HEK293 (cell line): Measurements from ENCODE around the gene MYH16.
A peak's percentile ranks its signal among the peaks of the same experiment; 100 is the strongest.

ENCODE experiments used
- CTCF ChIA-PET: fragments of 350-600 bp; formaldehyde crosslinking; extraction: SDS; loops from one replicate; lab custom pipeline; 2021; ENCODE audit warnings: antibody characterized with exemption; lab: Yijun Ruan, JAX
- POLR2A ChIA-PET: fragments of 300-600 bp; formaldehyde crosslinking; extraction: SDS; loops from one replicate; lab custom pipeline; 2020; ENCODE audit warnings: antibody characterized with exemption, inconsistent platforms; lab: Yijun Ruan, JAX
- H3K27ac ChIP-seq: fragments of 200-500 bp; sonication (Bioruptor generic); 2 replicates; pipeline ENCODE4 v1.5.1; 2014; ENCODE audit warnings: low read depth, low read length, control low read depth, inconsistent platforms; ENCODE audit errors: extremely low read depth
- H3K36me3 ChIP-seq, 2 experiments: fragments of 200-500 bp in 1 of 2; sonication (Bioruptor generic) in 1 of 2; 1 replicate in 1 of 2; 2 replicates in 1 of 2; pipeline ENCODE4 v1.5.1; 2014 to 2017; ENCODE audit warnings: inconsistent platforms in 2 of 2, low read length in 2 of 2; ENCODE audit not compliant: control insufficient read depth in 2 of 2, insufficient read depth in 1 of 2
- H3K4me1 ChIP-seq: fragments of 200-500 bp; sonication (Bioruptor generic); 2 replicates; pipeline ENCODE4 v1.5.1; 2014; ENCODE audit warnings: mild to moderate bottlenecking, low read length, inconsistent platforms; ENCODE audit not compliant: control insufficient read depth, insufficient read depth
- H3K4me3 ChIP-seq: 2 replicates; pipeline ENCODE4 v1.5.1; 2011; ENCODE audit warnings: low read depth, mild to moderate bottlenecking, control low read depth, low read length, moderate library complexity
- H3K9me3 ChIP-seq: fragments of 200-500 bp; sonication (Bioruptor generic); 2 replicates; pipeline ENCODE4 v1.5.1; 2014; ENCODE audit warnings: low read depth, low read length, inconsistent platforms; ENCODE audit not compliant: control insufficient read depth, insufficient read depth
- GLIS2 ChIP-seq: fragments of 450-650 bp; formaldehyde crosslinking; IDR thresholded peaks from 2 replicates; pipeline ENCODE4 v1.5.1; 2016; ENCODE audit warnings: missing biosample characterization, missing genetic modification characterization
- KLF10 ChIP-seq: fragments of 450-650 bp; IDR thresholded peaks from 2 replicates; pipeline ENCODE4 v1.5.1; 2018; ENCODE audit warnings: missing biosample characterization, mild to moderate bottlenecking, missing genetic modification characterization
- KLF9 ChIP-seq: fragments of 450-650 bp; formaldehyde crosslinking; IDR thresholded peaks from 2 replicates; pipeline ENCODE4 v1.5.1; 2016; ENCODE audit warnings: missing biosample characterization, missing genetic modification characterization, low read depth
- SCRT1 ChIP-seq: fragments of 450-650 bp; formaldehyde crosslinking; IDR thresholded peaks from 2 replicates; pipeline ENCODE4 v1.5.1; 2016; ENCODE audit warnings: missing biosample characterization, missing genetic modification characterization, borderline replicate concordance
- SCRT2 ChIP-seq: fragments of 450-650 bp; formaldehyde crosslinking; IDR thresholded peaks from 2 replicates; pipeline ENCODE4 v1.5.1; 2016; ENCODE audit warnings: missing biosample characterization, missing genetic modification characterization
- YY2 ChIP-seq: fragments of 450-650 bp; formaldehyde crosslinking; IDR thresholded peaks from 2 replicates; pipeline ENCODE4 v1.5.1; 2016; ENCODE audit warnings: missing biosample characterization, missing genetic modification characterization
- ZBTB20 ChIP-seq: fragments of 450-650 bp; formaldehyde crosslinking; IDR thresholded peaks from 2 replicates; pipeline ENCODE4 v1.5.1; 2016; ENCODE audit warnings: missing biosample characterization, missing genetic modification characterization
- ZBTB48 ChIP-seq: fragments of 450-650 bp; formaldehyde crosslinking; IDR thresholded peaks from 2 replicates; pipeline ENCODE4 v1.5.1; 2016; ENCODE audit warnings: missing biosample characterization, missing genetic modification characterization
- ZBTB8A ChIP-seq: fragments of 450-650 bp; formaldehyde crosslinking; IDR thresholded peaks from 2 replicates; pipeline ENCODE4 v1.5.1; 2016; ENCODE audit warnings: missing biosample characterization, missing genetic modification characterization
- ZFHX2 ChIP-seq: fragments of 450-650 bp; formaldehyde crosslinking; conservative IDR thresholded peaks from 2 replicates; pipeline ENCODE4 v1.5.1; 2016; ENCODE audit warnings: missing biosample characterization, missing genetic modification characterization
- ZNF292 ChIP-seq: fragments of 450-650 bp; formaldehyde crosslinking; IDR thresholded peaks from 2 replicates; pipeline ENCODE4 v1.5.1; 2016; ENCODE audit warnings: low read depth, missing biosample characterization, missing genetic modification characterization, borderline replicate concordance
- ZNF324 ChIP-seq: fragments of 450-650 bp; formaldehyde crosslinking; IDR thresholded peaks from 2 replicates; pipeline ENCODE4 v1.5.1; 2016; ENCODE audit warnings: missing biosample characterization, missing genetic modification characterization
- ZNF335 ChIP-seq: fragments of 450-650 bp; formaldehyde crosslinking; conservative IDR thresholded peaks from 2 replicates; pipeline ENCODE4 v1.5.1; 2016; ENCODE audit warnings: missing biosample characterization, missing genetic modification characterization
- ZNF596 ChIP-seq: fragments of 450-650 bp; IDR thresholded peaks from 2 replicates; pipeline ENCODE4 v1.5.0; 2018; ENCODE audit warnings: missing biosample characterization, mild to moderate bottlenecking, missing genetic modification characterization, moderate library complexity
- ZNF610 ChIP-seq: fragments of 450-650 bp; formaldehyde crosslinking; IDR thresholded peaks from 2 replicates; pipeline ENCODE4 v1.5.1; 2016; ENCODE audit warnings: missing biosample characterization, missing genetic modification characterization, borderline replicate concordance
- ZNF747 ChIP-seq: fragments of 450-650 bp; formaldehyde crosslinking; IDR thresholded peaks from 2 replicates; pipeline ENCODE4 v1.5.1; 2016; ENCODE audit warnings: missing biosample characterization, missing genetic modification characterization
- ZNF777 ChIP-seq: fragments of 450-650 bp; formaldehyde crosslinking; IDR thresholded peaks from 2 replicates; pipeline ENCODE4 v1.5.1; 2017; ENCODE audit warnings: missing biosample characterization, missing genetic modification characterization, borderline replicate concordance
- ZNF792 ChIP-seq: fragments of 450-650 bp; formaldehyde crosslinking; IDR thresholded peaks from 2 replicates; pipeline ENCODE4 v1.5.1; 2016; ENCODE audit warnings: missing biosample characterization, missing genetic modification characterization
- TF ChIP-seq, protein P1 (sequence below): fragments of 450-650 bp; formaldehyde crosslinking; IDR thresholded peaks from 2 replicates; pipeline ENCODE4 v1.5.1; 2016; ENCODE audit warnings: missing biosample characterization, missing genetic modification characterization
- TF ChIP-seq, protein P2 (sequence below): fragments of 450-650 bp; formaldehyde crosslinking; IDR thresholded peaks from 2 replicates; pipeline ENCODE4 v1.5.1; 2016; ENCODE audit warnings: missing biosample characterization, missing genetic modification characterization
- TF ChIP-seq, protein P3 (sequence below): fragments of 450-650 bp; formaldehyde crosslinking; IDR thresholded peaks from 2 replicates; pipeline ENCODE4 v1.5.1; 2016; ENCODE audit warnings: missing biosample characterization, missing genetic modification characterization
- TF ChIP-seq, protein P4 (sequence below): fragments of 450-650 bp; formaldehyde crosslinking; IDR thresholded peaks from 2 replicates; pipeline ENCODE4 v1.5.1; 2016; ENCODE audit warnings: missing biosample characterization, missing genetic modification characterization
- TF ChIP-seq, protein P5 (sequence below): fragments of 450-650 bp; formaldehyde crosslinking; IDR thresholded peaks from 2 replicates; pipeline ENCODE4 v1.5.1; 2017; ENCODE audit warnings: missing biosample characterization, mild to moderate bottlenecking, missing genetic modification characterization, moderate library complexity

The MYH16 gene

DNA sequence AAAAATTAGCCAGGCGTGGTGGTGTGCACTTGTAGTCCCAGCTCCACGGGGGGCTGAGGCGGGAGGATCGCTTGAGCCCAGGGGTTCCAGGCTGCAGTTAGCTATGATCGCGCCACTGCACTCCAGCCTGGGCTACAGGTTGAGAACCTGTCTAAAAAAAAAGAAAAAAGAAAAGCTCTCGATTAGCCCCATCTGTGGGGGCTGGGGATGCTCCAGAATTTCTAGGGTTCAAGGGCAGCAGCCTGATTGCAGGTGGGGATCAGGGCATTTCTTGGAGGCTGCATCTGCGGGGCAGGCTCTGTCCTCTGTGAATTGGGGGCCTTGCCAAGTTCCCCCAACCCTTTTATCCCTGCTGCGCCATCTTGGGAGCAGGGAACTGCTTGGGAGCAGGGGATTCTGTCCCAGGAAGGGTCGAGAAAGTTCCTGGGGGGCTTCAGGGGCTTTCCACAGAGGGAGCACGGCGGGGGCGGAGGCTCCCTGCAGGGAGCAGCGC, 52.4 kb downstream of the MYH16 start:
- CTCF ChIA-PET: interaction anchor here (0.7 to 1.1 kb wide), 4 partner anchors 12 to 270 kb away, joined by 3 read pairs; no protein-coding TSS in a partner anchor
- POLR2A ChIA-PET: interaction anchor here (0.6 to 1.8 kb wide), 9 partner anchors 8 to 187 kb away, joined by 3 to 7 read pairs (median 4); partner anchors contain the start of genes BUD31 and PDAP1
- peak overlapping the region; percentile 79; the same call in 1 of the 2 replicates for H3K27ac ChIP-seq

DNA sequence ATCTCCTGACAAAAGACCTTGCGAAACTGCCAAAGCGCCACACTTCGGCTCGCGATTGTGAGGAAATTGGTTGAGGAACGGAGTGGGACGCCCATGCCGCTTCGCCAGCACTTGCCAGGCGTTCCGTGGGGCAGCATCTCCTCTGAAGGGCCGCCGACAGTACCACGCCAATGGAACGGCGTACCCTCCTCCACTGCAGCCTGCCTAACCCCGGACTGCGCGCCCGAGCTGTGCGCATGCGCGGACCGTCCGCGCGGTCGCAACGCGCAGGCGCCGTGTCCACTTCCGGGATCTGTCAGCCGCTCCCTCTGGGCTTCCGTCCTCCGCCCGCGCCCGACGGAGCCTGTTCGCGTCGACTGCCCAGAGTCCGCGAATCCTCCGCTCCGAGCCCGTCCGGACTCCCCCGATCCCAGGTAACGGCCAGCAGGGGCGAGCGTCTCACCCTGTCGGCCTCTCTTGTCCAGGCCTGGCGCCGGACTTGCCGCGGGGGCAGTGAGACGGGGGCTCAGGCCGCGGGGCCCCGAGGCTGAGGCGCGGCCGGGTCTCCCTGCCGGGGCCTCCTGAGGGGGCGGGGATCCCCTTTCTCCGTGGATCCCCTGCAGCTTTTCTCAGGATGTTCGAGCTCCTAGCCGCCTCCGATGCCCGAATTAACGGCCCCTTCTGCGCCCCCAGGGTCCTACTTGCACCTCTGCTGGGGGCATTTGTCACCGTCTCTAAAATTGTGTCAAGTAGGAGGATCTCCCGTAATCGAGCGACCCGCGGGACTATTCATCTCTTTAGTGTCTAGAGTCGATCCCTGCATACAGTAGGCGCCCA, 53.2 kb downstream of the MYH16 start, which contains the start of gene ARPC1A:
ARPC1A (plus strand) TSS at position 307 of the 816 bp plus-strand sequence. CDS start 7,456 bp downstream, outside the sequence.
- Histone ChIP-seq H3K9me3 (no peaks in the 10 kb centered on the region), H3K4me3 (peak within 1 kb of the TSS; percentile 76), H3K27ac (peak within 1 kb of the TSS; percentile 79), H3K36me3 (peaks cover 0 to 6% of the 10 kb centered on the region in 2 experiments; a peak in 2 of 3 replicates), H3K4me1 (peaks cover 4% of the 10 kb centered on the region; the same call in 1 of the 2 replicates)
- ChIA-PET CTCF (interaction anchor here (0.7 to 1.3 kb wide), 5 partner anchors 12 to 110 kb away, joined by 3 read pairs; no protein-coding TSS in a partner anchor), POLR2A (interaction anchor here (0.6 to 1.8 kb wide), 11 partner anchors 9 to 446 kb away, joined by 3 to 7 read pairs (median 4); partner anchors contain the start of genes BUD31 and PDAP1)
- TF ChIP-seq KLF9 (tag by site-specific recombination): peak; percentile 72
- peak; percentile 99 for TF ChIP-seq ZNF335 (tag by site-specific recombination)
- TF ChIP-seq ZNF610 (tag by site-specific recombination): peak; percentile 99
- TF ChIP-seq, protein P1, sequence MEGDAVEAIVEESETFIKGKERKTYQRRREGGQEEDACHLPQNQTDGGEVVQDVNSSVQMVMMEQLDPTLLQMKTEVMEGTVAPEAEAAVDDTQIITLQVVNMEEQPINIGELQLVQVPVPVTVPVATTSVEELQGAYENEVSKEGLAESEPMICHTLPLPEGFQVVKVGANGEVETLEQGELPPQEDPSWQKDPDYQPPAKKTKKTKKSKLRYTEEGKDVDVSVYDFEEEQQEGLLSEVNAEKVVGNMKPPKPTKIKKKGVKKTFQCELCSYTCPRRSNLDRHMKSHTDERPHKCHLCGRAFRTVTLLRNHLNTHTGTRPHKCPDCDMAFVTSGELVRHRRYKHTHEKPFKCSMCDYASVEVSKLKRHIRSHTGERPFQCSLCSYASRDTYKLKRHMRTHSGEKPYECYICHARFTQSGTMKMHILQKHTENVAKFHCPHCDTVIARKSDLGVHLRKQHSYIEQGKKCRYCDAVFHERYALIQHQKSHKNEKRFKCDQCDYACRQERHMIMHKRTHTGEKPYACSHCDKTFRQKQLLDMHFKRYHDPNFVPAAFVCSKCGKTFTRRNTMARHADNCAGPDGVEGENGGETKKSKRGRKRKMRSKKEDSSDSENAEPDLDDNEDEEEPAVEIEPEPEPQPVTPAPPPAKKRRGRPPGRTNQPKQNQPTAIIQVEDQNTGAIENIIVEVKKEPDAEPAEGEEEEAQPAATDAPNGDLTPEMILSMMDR (tag by site-specific recombination): peak; percentile 63
- peak; percentile 63 for TF ChIP-seq GLIS2 (tag by site-specific recombination)
- TF ChIP-seq, protein P2, sequence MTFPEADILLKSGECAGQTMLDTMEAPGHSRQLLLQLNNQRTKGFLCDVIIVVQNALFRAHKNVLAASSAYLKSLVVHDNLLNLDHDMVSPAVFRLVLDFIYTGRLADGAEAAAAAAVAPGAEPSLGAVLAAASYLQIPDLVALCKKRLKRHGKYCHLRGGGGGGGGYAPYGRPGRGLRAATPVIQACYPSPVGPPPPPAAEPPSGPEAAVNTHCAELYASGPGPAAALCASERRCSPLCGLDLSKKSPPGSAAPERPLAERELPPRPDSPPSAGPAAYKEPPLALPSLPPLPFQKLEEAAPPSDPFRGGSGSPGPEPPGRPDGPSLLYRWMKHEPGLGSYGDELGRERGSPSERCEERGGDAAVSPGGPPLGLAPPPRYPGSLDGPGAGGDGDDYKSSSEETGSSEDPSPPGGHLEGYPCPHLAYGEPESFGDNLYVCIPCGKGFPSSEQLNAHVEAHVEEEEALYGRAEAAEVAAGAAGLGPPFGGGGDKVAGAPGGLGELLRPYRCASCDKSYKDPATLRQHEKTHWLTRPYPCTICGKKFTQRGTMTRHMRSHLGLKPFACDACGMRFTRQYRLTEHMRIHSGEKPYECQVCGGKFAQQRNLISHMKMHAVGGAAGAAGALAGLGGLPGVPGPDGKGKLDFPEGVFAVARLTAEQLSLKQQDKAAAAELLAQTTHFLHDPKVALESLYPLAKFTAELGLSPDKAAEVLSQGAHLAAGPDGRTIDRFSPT (tag by site-specific recombination): peak; percentile 33; the same call in 1 of the 2 replicates
- TF ChIP-seq, protein P3, sequence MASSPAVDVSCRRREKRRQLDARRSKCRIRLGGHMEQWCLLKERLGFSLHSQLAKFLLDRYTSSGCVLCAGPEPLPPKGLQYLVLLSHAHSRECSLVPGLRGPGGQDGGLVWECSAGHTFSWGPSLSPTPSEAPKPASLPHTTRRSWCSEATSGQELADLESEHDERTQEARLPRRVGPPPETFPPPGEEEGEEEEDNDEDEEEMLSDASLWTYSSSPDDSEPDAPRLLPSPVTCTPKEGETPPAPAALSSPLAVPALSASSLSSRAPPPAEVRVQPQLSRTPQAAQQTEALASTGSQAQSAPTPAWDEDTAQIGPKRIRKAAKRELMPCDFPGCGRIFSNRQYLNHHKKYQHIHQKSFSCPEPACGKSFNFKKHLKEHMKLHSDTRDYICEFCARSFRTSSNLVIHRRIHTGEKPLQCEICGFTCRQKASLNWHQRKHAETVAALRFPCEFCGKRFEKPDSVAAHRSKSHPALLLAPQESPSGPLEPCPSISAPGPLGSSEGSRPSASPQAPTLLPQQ (tag by site-specific recombination): 0 out of 2 replicates have a peak, but pooled peaks have one; percentile 45
- TF ChIP-seq YY2 (tag by site-specific recombination): no peak
- no peak for TF ChIP-seq ZNF292
- TF ChIP-seq ZNF324: 0 out of 2 replicates have a peak, but pooled peaks have one; percentile 48
- peak; percentile 77; the same call in 1 of the 2 replicates for TF ChIP-seq ZNF792 (tag by site-specific recombination)
- peak; percentile 86 for TF ChIP-seq ZBTB8A (tag by site-specific recombination)
- peak; percentile 93 for TF ChIP-seq ZBTB20 (tag by site-specific recombination)
- 0 out of 2 replicates have a peak, but pooled peaks have one; percentile 92 for TF ChIP-seq ZNF777
- peak; percentile 16; the same call in 1 of the 2 replicates for TF ChIP-seq KLF10 (tag by site-specific recombination)
- TF ChIP-seq, protein P4, sequence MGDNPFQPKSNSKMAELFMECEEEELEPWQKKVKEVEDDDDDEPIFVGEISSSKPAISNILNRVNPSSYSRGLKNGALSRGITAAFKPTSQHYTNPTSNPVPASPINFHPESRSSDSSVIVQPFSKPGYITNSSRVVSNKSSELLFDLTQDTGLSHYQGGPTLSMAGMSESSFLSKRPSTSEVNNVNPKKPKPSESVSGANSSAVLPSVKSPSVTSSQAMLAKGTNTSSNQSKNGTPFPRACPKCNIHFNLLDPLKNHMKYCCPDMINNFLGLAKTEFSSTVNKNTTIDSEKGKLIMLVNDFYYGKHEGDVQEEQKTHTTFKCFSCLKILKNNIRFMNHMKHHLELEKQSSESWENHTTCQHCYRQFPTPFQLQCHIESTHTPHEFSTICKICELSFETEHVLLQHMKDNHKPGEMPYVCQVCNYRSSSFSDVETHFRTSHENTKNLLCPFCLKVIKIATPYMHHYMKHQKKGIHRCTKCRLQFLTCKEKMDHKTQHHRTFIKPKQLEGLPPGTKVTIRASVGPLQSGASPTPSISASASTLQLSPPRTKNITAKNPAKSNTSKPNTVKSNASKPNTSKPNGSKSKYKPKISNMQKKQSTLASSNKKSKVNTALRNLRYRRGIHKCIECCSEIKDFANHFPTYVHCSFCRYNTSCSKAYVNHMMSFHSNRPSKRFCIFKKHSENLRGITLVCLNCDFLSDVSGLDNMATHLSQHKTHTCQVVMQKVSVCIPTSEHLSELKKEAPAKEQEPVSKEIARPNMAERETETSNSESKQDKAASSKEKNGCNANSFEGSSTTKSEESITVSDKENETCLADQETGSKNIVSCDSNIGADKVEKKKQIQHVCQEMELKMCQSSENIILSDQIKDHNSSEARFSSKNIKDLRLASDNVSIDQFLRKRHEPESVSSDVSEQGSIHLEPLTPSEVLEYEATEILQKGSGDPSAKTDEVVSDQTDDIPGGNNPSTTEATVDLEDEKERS (tag by site-specific recombination): no peak
- no peak for TF ChIP-seq ZNF747 (tag by site-specific recombination)
- peak; percentile 79 for TF ChIP-seq ZFHX2 (tag by site-specific recombination)

More for the DNA sequence above, 52.4 kb downstream of the MYH16 start:
- H3K36me3 ChIP-seq: peaks cover 0 to 6% of the 10 kb centered on the region in 2 experiments; a peak in 2 of 3 replicates
- peaks cover 3% of the 10 kb centered on the region; the same call in 1 of the 2 replicates for H3K4me1 ChIP-seq
- peak overlapping the region; percentile 76 for H3K4me3 ChIP-seq
- TF ChIP-seq ZNF596 (no peak), ZBTB48 (tag by site-specific recombination) (0 out of 2 replicates have a peak, but pooled peaks have one; percentile 6), SCRT2 (tag by site-specific recombination) (peak; percentile 56), SCRT1 (tag by site-specific recombination) (peak; percentile 95)
- TF ChIP-seq, protein P5, sequence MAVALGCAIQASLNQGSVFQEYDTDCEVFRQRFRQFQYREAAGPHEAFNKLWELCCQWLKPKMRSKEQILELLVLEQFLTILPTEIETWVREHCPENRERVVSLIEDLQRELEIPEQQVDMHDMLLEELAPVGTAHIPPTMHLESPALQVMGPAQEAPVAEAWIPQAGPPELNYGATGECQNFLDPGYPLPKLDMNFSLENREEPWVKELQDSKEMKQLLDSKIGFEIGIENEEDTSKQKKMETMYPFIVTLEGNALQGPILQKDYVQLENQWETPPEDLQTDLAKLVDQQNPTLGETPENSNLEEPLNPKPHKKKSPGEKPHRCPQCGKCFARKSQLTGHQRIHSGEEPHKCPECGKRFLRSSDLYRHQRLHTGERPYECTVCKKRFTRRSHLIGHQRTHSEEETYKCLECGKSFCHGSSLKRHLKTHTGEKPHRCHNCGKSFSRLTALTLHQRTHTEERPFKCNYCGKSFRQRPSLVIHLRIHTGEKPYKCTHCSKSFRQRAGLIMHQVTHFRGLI (tag by site-specific recombination): no peak
- TF ChIP-seq, all 188 proteins: peak for 3
- H3K9me3 ChIP-seq: no peaks in the 10 kb centered on the region
